Hepatocyte (in vitro differentiated cells): ENCODE measurements around the gene GPHN.

Source experiments
- CTCF ChIP-seq: fragments of 200-600 bp; sonication (generic); IDR thresholded peaks from 2 replicates; pipeline ENCODE4 v1.5.1; 2016; ENCODE audit warnings: antibody characterized with exemption, mild to moderate bottlenecking; ENCODE audit not compliant: poor library complexity
- EZH2 ChIP-seq: fragments of 200-600 bp; sonication (generic); IDR thresholded peaks from 2 replicates; pipeline ENCODE4 v1.6.1; 2016; ENCODE audit warnings: antibody characterized with exemption, mild to moderate bottlenecking, borderline replicate concordance
- EZH2phosphoT487 ChIP-seq: fragments of 200-600 bp; sonication (generic); IDR thresholded peaks from one replicate; pipeline ENCODE4 v1.6.1; 2018; ENCODE audit warnings: antibody characterized with exemption, mild to moderate bottlenecking, low read depth, moderate library complexity; ENCODE audit not compliant: unreplicated experiment, severe bottlenecking

GRCh38 chr14:67071506-67071905 lies 563.6 kb downstream of the GPHN start:
- no peak for TF ChIP-seq CTCF
- no peak for TF ChIP-seq EZH2phosphoT487
- TF ChIP-seq EZH2: no peak
